AG08395 (cell line): ENCODE results near the gene ZFAND4.
"Not testable (repeated sequence)": the region's sequence is repeated elsewhere in the genome, so short reads cannot be mapped to it uniquely, and the experiment has no call there.

Experiments
- DNase-seq: peaks from one replicate; pipeline ENCODE4 v3.0.0; 2012; ENCODE audit warnings: mixed read lengths, low spot score

The ZFAND4 gene

DNA sequence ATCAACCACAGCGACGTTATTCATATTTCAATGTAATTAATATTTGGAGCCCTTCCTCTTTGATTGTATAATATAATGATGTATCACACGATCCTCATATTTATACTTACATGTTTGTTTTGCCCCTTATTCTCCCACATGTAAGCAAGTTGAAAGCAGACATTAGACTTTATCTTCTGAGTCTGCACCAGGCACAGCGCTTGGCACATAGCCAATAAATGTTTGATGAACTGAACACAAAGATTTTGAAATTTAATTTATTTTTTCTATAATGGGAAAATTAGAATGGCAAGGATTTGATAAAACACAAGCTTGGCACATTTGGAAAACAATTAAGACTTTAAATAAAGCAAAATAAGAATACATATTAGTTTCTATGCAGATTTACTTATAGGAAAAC lies 31.6 kb downstream of the ZFAND4 start:
- no peak for DNase-seq

- DNase-seq: no peak
Observed at GRCh38 chr10:45640049-45640448, 32.5 kb downstream of the ZFAND4 start.

DNA sequence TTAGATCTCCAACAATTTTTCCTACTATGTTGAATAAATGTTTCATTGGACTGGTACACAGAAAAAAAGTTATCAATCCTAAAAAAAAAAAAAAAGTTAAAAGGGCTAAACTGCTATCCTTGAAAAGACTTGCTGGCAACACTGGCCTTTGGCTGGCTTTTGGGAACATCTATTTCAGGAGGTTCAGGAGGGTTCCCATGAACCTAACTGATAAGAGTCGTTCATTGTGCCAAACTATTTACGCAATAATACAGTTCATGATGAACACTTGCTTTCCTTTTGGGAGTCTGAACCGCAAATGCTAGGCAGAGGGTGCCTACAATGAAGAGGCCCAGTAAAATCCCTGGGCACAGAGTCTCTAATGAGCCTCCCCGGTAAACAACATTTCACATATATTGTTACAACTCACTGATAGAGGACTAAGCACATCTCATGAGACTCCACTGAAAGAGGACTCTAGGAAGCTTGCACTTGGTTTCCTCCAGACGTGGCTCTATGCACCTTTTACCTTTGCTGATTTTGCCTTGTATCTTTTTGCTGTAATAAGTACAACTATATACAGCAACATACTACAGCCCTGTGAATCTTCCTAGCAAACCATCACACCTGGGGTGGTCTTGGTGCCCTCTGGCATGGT lies 45.0 kb downstream of the ZFAND4 start:
- DNase-seq: no peak

- DNase-seq: no peak
Observed at GRCh38 chr10:45625879-45626278, 46.7 kb downstream of the ZFAND4 start.

GRCh38 chr10:45624724-45625123 lies 47.8 kb downstream of the ZFAND4 start:
- DNase-seq: no peak

DNA sequence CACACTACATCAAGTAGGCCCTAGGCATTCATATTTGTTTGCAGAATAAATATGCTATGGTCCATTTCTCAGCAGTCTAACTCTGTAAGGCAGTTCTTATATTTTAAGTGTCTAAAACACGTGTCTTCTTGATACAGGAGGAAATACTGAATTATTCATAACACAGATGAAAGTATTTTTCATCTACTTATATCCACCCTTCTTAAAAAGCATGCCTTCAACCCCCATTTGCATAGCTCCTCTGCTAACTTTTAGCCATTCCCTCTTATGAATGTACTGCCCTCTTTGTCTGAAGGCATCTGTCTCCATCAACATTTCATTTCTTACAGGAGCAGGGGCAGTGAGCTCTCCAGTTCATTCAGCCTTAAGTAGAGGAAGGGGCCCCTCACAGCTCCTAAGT lies 57.7 kb downstream of the ZFAND4 start:
- no peak for DNase-seq

- no peak for DNase-seq
Observed at GRCh38 chr10:45612741-45613140, 59.8 kb downstream of the ZFAND4 start.

- DNase-seq: no peak
Observed at GRCh38 chr10:45608052-45608451, 64.5 kb downstream of the ZFAND4 start.

- DNase-seq: no peak
Observed at GRCh38 chr10:45607276-45607675, 65.3 kb downstream of the ZFAND4 start.

GRCh38 chr10:45602836-45603235 lies 69.7 kb downstream of the ZFAND4 start:
- no peak for DNase-seq

DNA sequence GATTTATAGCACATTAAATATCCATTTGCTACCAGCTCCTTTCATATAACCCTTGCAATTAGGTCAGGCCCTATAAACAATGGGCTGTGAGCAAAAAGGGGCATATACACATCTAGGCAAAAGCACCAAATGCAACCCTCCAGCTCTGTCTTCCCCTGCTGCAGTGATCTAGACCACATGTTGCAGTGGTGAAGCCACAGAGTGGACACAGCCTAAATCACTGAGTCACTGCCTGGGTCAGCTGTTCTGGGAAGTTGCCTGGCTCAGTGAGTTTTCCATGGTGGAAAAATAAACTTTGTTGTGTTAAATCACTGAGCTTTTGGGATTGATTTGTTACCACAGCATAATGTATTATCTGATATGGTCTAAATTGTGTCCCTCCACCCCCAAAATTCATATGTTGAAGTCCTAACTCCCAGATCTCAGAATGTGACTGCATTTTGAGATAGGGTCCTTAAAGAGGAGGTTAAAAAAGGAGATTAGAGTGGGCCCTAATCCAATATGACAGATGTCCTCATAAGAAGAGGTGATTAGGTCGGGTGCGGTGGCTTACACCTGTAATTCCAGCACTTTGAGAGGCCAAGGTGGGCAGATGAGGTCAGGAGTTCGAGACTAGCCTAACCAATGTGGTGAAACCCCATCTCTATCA lies 70.4 kb downstream of the ZFAND4 start:
- peak; percentile 59 for DNase-seq

DNA sequence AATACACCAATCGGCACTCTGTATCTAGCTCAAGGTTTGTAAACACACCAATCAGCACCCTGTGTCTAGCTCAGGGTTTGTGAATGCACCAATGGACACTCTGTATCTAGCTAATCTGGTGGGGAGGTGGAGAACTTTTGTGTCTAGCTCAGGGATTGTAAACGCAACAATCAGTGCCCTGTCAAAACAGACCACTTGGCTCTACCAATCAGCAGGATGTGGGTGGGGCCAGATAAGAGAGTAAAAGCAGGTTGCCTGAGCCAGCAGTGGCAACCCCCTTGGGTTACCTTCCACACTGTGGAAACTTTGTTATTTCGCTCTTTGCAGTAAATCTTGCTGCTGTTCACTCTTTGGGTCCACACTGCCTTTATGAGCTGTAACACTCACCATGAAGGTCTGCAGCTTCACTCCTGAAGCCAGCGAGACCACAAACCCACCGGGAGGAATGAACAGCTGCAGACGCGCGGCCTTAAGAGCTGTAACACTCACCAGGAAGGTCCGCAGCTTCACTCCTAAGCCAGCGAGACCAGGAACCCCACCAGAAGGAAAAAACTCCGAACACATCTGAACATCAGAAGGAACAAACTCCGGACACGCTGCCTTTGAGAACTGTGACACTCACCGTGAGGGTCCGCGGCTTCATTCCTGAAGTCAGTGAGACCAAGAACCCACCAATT lies 71.2 kb downstream of the ZFAND4 start:
- not testable (repeated sequence) for DNase-seq

DNA sequence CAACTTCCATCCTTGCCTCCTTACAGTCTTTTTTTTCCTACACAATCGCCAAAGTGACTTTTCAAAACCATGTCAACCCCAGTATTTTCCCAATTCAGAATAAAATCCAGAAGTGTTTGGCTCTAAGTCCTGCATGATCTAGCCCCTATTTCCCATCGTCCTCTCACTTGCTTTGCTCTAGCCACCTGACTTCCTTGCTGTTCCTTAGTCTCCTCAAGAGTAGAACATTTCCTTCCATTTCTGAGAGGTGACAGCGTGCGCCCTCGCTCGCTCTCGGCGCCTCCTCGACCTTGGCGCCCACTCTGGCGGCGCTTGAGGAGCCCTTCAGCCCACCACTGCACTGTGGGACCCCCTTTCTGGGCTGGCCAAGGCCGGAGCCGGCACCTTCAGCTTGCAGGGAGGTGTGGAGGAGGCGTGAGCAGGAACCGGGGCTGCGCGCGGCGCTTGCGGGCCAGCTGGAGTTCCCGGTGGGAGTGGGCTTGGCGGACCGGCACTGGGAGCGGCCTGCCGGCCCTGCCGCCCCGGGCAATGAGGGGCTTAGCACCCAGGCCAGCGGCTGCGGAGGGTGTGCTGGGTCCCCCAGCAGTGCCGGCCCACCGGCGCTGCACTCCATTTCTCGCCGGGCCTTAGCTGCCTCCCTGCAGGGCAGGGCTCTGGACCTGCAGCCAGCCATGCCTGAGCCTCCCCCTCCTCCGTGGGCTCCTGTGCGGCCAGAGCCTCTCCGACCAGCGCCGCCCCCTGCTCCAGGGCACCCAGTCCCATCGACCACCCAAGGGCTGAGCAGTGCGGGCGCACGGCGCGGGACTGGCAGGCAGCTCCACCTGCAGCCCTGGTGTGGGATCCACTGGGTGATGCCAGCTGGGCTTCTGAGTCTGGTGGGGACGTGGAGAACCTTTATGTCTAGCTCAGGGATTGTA lies 72.0 kb downstream of the ZFAND4 start:
- DNase-seq: not testable (repeated sequence)

GRCh38 chr10:45599646-45600045 lies 72.9 kb downstream of the ZFAND4 start:
- no peak for DNase-seq

- DNase-seq: no peak
Observed at GRCh38 chr10:45599021-45599603, 73.5 kb downstream of the ZFAND4 start.

GRCh38 chr10:45596526-45596925 lies 76.0 kb downstream of the ZFAND4 start:
- no peak for DNase-seq

DNA sequence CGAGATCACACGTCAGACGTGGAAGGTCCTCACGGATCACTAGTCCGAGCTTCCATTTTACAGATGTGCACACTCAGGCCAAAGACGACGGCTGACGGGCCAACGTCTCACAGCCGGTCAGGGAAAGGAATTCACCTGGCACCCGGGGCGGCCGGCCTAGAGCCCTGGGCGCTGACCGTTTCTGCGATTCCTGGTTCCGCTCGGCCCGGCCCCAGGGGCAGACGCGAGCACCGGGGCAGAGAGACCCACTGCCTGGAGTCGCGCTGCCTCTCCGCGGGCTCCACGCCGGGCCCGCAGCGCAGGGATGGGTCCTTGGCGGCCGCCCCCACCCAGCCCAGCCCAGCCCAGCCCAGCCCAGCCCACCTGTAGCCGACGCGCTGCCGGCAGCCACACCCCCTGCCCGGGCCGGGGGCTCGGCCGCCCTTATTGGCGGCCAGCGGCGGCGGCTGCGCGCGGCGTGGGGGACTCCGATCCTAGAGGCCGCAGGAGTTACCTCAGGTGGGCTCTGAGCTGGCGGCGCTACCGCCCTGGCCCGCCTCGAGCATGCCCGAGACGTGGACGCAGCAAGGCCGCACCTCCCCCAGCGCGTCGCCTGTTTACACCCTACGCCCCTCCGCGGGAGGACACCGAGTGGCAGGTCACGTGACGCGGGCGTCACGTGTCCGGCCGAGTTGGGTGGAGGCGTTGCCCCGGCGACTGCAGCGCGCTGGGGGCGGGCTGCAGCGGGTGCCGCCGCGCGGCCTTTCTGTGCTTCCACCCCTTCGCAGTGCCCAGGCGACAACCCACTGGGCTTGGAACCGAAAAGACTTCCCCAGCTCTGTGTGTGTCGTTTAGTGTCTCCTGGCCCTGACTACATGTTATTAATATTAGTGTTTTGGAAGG lies 78.1 kb downstream of the ZFAND4 start:
- DNase-seq: peak; percentile 94

DNA sequence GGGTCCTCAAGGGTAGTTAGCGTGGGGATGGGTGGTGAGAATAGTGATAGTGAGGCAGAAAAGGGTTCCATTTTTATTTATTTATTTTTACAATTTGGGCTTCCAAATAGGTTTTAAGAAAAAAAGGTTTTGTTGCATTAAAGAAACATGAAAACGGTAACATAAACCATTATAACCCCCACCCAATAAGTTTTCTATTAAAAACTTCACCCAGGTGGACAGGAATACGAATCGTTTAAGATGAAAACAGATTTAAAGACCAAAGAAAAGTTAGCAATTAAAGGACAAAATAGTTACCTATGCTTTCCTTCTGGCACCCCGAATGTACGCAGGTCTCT lies 78.7 kb downstream of the ZFAND4 start:
- DNase-seq: no peak

DNA sequence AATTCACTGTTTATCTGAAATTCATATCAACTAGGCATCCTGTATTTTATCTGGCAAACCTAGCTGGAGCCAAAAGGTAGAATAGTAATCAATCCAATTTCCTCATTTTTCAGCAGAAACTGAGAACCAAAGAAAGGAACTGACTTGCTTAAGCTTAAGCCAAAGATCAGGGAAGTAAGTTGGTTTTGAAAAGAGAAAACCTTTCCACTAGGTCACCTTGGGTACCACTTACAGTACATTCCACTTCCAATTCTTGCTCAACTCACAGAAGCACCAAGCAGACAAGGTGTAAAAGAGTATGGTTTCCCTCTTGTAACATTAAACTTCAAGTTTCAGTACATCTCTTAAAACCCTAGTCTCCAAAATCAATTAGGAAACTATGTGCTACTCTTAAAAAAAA lies 79.6 kb downstream of the ZFAND4 start:
- DNase-seq: no peak

GRCh38 chr10:45592432-45592831 lies 80.1 kb downstream of the ZFAND4 start:
- DNase-seq: no peak

- DNase-seq: no peak
Observed at GRCh38 chr10:45591280-45591679, 81.3 kb downstream of the ZFAND4 start.
